HG03064 (cell line): Measurements from ENCODE around the gene PDK1.
"Not testable (repeated sequence)": the region's sequence is repeated elsewhere in the genome, so short reads cannot be mapped to it uniquely, and the experiment has no call there.

ENCODE experiments used
- ATAC-seq: cut with Tn5 transposase; IDR thresholded peaks from one replicate; pipeline ENCODE4 v1.9.1; 2021; ENCODE audit warnings: low read depth; ENCODE audit not compliant: unreplicated experiment

The PDK1 gene

DNA sequence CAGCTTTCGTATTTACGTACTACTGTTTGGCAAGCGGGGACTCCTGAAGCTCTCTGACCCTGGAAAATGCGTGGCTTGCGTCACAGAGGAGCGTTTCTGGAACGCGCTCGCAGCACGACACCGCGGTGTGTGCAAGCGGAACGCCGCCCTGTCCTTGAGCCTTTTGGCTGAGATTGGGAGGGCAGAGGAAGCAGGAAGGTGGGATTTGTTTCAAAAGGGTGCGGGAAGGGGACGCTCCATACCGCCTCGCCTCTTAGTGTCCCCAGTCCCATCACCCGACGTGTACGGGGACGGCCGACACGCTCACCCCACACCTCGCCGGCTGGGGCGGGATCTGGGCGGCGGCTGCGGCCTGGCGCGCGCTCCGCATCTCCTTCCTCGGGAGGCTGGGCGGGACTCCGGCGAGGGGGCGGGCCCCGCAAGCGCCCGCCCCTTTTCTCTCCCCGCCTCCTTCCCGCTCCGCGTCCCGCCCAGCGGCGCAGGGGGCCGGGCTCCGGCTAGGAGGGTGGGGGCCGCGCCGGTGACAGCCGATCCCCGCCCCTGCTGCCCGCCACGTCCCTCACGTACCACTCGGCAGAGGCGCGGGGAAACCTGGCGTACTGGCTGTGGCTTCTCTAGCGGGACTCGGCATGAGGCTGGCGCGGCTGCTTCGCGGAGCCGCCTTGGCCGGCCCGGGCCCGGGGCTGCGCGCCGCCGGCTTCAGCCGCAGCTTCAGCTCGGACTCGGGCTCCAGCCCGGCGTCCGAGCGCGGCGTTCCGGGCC, at the start of gene PDK1:
PDK1 (plus strand) TSS at position 569 of the 762 bp plus-strand sequence; CDS start at position 630, 61 bp downstream.
- ATAC-seq, result peak; percentile 83

DNA sequence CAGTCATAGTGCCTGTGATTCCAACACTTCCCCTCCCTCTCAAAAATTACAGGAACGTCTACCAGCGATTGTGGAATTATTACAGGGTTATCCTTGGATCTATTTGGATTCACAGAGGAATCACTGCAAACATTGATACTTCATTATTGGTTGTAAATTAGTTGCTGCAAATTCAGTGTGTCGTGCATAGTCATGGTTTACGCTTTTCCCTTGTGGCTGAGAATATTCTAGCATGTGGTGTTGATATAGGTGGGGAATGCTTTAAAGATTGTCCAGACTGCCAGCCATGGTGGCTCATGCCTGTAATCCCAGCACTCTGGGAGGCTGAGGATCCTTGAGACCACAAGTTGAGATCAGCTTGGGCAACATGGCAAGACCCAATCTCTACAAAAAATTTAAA, 48.7 kb upstream of the PDK1 start:
- ATAC-seq, result no peak

- no peak for ATAC-seq
These were observed 45.8 kb upstream of the PDK1 start for GRCh38 chr2:172510088-172510487.

GRCh38 chr2:172510548-172510947, 45.3 kb upstream of the PDK1 start:
- ATAC-seq, result no peak

DNA sequence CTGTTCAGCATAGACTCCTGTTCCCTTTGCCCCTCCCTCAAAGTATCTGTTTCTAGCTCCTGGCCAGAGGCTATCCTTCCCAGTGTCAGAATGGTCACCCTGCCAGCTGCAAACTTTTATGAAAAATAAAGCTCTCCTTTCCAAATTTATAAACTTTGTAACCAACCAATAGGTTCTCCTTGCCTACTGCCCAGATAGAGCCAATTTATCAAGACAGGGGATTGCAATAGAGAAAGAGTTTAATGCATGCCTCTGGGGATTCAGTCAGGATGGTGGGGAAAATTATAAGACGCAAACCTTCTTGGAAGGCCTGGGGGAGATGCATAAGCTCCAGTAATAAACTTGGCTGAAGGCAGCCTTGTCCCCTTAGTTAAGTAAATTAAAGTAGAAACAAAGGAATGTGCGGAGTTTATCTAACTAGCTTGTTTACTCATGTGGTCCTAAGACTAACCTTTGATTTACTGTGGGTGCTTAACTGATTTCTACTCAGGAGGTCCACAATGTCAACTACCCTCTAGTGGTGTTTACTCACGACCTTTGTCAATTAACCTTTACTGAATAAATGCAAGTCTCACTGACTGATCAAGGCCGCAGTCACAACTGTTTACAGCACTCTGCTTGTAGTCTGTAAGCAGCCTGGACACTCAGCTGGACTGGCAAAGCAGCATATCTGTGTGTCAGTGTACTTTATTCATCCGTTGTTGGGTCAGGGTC, 42.9 kb upstream of the PDK1 start:
- ATAC-seq, result no peak

DNA sequence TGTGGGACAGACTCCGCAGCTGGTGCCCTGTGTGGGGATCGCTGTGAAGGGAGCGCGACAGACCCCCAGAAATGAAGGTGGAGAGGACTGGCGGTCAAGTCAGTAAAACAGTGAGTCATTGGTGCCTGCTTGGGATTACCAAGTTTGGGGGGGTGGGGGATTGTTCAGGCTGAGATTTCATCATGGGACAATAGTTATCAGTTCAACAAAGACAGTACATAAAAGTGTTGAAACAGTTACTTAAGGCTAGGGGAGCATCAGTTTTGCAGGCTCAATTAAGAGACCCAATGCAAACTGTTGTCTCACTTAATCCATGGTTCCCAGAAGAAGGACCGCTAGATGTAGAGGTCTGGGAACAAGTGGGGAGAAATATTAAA, 42.4 kb upstream of the PDK1 start:
- no peak for ATAC-seq

GRCh38 chr2:172513935-172514586, 41.8 kb upstream of the PDK1 start:
- ATAC-seq, result no peak

- ATAC-seq, result no peak
These were observed 39.6 kb upstream of the PDK1 start for GRCh38 chr2:172516299-172516698.

DNA sequence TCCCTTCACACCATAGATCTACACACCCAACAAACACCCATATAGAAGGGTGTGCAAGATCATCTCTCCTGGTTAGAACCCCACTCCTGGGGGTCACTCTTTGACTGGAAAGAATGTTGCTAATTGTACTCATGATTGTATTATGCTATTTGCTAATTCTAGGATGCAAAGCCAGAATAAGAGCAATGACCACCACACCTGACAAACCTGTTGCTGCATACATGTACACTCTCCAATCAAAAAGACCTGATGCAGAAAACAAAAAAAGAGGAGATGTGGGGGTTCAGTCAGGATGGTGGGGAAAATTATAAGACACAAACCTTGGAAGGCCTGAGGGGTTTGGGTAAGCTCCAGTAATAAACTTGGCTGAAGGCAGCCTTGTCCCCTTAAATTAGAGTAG, 36.9 kb upstream of the PDK1 start:
- ATAC-seq, result no peak

- ATAC-seq, result no peak
These were observed 30.3 kb upstream of the PDK1 start for GRCh38 chr2:172525601-172526000.

GRCh38 chr2:172531309-172531708, 24.6 kb upstream of the PDK1 start:
- ATAC-seq, result no peak

DNA sequence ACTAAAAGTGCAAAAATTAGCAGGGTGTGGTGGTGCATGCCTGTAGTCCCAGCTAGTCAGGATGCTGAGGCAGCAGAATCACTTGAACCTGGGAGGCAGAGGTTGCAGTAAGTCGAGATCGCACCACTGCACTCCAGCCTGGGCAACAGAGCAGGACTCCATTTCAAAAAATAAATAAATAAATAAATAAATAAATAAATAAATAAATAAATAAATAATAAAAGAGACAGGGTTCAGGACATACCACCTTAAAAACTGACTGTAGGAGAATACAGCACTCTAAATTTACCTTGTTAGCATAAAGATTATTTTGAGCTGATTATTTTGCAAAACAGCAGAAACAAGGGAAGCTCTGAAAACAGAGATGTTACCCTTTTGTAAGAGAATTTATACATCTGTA, 23.4 kb upstream of the PDK1 start:
- not testable (repeated sequence) for ATAC-seq

DNA sequence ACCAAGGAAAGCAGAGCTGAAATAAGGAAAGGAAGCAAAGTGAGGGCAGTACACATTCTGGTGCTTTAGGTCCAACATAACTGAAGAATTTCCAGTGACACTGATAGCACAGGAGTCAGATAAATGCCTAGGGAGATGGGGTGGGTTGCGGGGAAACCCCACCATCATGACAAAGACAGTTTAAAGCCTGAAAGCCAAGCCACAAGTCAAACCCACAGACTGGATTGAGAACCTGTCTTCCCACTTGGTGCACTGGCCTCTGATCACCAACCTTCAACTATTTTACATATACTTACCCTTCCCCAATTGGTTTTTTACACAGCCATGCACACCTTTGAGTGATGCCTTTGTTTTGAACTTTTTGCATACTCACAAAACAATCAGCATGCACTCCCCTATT, 22.2 kb upstream of the PDK1 start:
- no peak for ATAC-seq

DNA sequence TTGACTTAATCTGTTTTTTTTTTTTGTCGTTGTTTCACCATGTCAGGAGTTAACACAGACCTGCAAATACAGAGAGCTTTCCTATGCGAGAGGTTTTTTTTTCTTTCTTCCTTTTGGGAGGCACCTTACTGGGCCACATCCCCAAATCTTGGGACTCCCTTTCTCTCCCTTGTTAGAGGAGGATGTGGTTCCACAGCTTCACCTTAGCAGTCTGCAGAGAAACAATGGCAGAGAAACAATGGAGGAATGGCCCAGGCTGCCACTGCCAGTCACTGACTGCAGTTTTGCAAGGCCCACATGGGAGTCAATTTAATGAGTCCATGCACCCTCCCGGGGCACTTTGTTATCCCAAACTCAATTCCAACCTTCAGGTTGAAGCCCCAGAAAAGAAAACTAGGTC, 20.8 kb upstream of the PDK1 start:
- no peak for ATAC-seq

DNA sequence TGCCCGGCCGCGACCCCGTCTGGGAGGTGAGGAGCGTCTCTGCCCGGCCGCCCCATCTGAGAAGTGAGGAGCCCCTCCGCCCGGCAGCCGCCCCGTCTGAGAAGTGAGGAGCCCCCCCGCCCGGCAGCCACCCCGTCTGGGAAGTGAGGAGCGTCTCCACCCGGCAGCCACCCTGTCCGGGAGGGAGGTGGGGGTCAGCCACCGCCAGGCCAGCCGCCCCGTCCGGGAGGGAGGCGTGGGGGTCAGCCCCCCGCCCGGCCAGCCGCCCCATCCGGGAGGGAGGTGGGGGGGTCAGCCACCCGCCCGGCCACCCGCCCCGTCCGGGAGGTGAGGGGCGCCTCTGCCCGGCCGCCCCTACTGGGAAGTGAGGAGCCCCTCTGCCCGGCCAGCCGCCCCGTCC, 18.0 kb upstream of the PDK1 start:
- not testable (repeated sequence) for ATAC-seq

DNA sequence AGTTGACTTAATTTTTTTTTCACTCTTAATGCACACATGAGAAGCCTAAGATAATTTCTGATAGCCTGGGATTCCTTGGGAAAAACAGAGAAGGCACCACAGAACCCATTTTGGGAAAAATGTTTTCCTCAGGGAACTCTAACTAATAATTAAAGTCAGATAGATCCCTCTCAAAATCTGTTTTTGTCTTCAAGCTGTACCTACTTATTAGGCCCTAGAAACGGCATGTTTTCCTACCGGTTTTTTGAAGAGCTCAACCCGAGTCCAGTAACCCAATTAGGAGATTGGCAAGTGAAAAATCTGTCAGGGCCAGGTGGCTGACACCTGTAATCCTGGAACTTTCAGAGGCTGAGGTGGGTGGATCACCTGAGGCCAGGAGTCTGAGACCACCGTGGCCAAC, 16.1 kb upstream of the PDK1 start:
- no peak for ATAC-seq

DNA sequence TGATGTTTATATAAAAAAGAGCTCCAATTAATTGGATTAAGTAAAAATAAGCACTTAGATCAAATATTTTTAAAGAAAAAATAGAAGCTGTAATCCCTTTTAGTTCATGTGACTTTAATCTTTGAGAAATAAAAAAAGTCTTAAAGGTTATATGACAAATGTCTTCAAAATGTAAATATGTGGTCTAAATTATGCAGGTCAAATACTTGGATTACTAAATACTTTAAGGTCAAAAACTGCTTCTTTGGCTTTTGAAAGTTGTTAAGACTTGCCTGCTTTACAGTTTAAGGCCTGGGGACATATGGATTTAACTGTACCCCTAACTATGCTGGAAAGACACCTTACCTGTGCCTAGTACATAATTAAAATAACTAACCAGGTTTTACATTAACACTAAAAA, 15.5 kb upstream of the PDK1 start:
- ATAC-seq, result no peak

DNA sequence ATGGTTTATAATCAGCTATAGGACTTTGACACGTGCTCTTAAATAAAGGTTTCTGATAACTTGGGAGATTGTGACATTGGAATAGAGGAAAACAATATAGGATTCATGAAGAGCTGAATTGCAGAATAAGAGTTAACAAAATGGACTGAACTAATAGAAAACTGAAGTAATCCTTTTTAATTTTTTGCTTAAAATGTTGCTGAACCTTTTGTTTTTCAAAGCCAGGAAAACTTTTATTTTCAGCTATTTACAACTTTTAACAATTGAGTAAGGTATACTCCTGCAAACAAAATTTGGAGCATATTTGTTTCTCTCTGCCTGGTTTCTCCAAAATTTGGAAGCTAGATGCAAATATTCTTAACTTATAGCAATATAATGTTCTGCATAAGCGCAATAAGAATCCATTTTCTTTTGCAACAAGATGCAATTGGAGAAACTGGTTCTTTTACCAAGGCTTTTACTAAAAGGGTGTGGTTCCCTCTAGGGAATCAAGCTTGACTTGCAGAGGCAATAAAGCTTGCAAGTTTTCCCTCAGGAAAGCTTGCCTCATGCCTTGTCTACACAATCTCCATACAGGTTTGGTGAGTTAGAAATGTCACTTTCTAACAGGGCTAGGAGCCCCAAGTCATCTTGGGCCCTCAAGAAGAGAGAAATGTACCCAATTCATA, 10.3 kb upstream of the PDK1 start:
- ATAC-seq, result no peak

DNA sequence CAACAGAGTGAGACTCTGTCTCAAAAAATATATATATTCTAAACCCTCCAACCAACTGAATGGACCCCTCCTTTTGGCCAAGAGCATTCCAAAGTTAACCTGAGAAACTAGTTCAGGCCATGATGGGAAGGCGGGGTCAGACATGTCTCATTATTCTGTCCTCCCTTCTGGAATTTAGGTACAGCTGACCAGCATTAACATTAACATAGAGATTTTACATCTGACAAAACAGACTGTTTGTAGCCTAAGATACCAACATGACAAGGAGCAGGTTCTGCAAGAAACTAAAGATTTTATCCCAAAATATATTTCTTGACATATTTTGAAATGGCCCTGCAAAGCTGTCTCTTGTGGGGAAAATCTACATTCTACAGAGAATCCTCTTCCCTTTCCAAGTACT, 6.8 kb upstream of the PDK1 start:
- ATAC-seq, result no peak

GRCh38 chr2:172549802-172550201, 6.1 kb upstream of the PDK1 start:
- not testable (repeated sequence) for ATAC-seq

DNA sequence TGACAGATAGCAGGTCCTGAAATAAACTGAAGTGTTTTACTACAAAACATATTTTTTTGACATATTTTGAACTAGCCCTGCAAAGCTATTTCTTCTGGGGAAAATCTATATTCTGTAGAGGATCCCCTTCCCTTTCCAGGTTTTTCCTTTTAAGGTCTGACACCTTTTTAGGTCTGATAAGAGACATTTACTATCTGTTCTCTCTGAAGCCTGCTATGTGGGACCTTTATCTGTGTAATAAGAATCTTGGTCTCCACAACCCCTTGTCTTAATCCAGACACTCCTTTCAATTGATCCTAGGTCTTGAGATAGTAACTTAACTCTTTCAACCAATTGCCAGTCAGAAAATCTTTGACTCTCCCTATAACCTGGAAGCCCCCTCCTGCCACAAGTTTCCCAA, 5.5 kb upstream of the PDK1 start:
- no peak for ATAC-seq
